Measurements from ENCODE around the gene AKIP1.
"Not testable (repeated sequence)": the region's sequence is repeated elsewhere in the genome, so short reads cannot be mapped to it uniquely, and the experiment has no call there.

Gene AKIP1

DNA sequence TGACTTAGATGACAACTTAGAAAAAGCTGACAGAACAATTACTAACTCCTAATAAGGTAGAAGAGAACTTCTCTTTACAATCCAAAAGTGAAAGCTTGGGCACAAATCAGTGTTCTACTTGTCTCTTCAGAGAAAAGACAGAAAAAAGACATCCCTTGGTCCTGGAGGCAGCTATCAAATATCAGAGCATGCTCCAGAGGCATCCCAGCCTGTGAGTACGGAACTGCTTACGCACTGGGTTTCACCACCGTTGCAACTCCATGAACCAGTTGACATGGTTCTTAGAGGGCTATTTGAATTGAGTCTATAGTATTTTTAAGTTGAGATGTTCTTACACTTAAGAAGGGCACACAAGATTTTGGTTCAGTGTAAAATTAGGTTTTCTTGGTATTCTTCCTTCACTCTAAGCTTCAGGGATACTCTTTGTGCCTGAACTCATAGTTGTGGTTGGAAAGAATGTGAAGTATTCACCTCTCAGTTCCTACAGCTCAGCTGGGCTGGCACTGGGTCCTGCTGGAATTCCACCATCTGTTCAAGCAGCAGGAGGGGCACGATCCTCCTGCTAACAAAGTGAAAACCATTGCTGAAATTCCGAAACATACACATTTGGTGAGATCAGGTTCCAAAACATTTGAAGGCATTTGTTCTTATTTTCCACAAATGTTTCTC is 6.3 kb downstream of the AKIP1 start:
- DNase-seq, result no peak

DNA sequence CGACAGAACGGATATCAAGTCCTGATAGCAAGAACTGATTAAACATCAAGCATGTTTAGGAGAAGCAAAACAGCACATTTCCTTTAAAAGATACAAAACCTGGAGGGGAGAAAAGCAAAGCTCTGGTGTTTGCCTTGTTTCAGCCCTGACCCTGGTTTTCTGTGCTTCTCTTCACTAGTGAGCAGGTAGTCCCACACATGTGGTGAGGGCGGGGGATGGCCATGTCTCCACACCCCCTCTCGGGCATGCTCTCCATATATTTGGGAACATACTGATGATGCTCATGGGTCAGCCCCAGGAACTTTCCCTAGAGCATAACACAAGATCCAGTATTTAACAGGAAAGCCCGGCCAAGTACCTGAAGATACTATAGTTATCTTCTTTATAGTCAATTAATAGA is 11.7 kb downstream of the AKIP1 start:
- no peak for DNase-seq

DNA sequence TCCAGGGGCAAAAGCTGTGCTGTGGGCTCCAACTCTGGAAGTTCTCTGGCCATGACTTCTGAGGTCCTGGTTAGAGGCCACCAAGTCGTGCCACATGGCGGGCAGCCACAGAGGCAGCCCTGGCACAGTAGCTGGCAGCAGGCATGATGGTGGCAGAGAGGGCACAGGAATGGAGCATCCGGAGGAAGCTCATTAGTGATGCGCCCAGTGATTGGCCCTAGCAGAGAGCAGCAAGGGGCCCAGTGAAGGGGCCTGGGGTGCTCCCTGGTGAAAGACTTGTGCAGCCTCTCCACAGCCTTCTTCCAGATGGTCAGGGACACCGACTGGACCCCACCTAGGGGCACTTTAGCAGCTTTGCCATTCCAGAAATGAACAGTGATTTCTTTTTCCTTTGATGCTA is 14.7 kb downstream of the AKIP1 start:
- DNase-seq, result no peak

DNA sequence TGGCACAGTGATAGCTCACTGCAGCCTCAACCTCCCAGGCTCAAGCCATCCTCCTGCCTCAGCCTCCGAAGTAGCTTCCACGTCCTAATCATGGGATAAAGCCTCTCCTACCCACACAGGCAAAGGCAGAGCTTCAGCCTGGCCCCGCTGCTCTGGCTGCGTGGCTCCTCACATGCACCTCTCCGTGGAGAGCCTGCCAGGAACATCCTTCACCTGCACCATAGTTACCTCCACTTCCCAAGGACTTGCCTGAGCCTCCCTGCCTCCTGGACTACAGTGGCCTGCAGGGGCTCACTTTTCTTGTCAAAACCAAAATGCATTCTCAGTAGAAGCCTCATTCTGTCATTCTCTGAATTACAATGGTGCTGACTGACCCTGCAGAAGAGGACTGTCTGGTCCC is 15.2 kb downstream of the AKIP1 start:
- no peak for DNase-seq

DNA sequence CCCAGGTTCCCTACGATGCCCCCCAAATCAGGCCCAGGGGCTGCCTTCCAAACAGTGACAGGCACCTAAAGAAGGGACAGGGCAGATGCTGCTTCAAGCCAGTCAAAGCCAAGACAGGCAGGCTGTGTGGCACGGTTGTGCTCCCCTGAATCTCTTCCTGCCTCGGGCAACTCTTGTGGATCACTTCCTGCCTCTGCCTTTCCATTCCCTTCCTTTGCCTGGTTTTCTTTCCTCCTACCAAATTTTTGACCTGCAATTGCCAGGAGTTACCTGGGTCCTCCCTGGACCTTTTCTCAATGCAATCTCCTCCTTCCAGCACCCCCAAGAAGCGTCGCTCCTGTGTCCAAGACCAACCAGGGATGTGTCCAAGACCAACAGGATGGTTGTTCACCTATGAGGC is 16.2 kb downstream of the AKIP1 start:
- no peak for DNase-seq

DNA sequence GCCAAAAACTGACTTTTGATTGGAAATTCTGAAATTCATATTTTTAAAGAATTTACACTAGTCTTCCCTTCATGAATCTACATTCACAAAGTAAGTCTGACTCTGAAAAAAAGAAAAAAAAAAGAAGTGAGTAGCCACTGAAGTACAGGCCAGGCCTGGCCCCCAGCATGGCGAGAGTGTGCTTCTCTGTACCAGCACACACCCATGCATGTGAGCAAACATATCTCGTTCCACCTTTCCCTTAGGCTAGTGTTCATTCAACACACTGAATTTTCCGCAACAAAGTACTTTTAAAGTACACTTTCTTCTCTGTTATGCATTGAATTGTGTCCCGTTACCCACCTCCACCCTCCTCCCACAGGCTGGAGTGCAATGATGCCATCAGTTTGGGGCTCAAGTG is 17.2 kb downstream of the AKIP1 start:
- DNase-seq, result no peak

DNA sequence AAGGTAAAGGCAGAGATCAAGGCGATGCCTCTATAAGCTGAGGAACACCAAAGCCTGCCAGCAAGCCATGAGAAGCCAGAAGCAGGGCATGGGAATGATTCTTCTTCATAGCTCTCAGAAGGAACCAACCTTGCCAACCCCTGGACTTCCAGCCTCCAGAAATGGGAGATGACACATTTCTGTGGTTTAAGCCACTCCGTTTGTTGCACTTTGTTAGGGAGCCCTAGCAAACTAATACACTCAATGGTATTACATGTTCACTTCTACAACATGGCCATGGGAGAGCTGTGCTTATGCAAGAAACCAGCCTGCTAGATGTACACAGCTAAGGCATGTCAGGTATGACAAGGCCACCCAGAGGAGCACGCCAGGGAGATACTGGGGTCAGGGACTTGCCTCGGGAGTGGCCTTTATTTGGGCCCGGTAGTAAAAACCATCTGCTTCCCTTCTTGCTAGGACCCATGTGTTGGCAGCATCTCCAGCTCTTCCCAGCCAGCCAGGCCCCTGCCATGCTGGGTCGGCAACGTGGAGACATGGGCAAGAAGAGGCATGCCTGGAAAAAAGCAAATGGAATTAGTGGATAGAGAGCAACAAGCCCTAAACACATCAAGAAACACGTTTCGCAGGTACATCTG is 18.1 kb downstream of the AKIP1 start:
- no peak for DNase-seq

DNA sequence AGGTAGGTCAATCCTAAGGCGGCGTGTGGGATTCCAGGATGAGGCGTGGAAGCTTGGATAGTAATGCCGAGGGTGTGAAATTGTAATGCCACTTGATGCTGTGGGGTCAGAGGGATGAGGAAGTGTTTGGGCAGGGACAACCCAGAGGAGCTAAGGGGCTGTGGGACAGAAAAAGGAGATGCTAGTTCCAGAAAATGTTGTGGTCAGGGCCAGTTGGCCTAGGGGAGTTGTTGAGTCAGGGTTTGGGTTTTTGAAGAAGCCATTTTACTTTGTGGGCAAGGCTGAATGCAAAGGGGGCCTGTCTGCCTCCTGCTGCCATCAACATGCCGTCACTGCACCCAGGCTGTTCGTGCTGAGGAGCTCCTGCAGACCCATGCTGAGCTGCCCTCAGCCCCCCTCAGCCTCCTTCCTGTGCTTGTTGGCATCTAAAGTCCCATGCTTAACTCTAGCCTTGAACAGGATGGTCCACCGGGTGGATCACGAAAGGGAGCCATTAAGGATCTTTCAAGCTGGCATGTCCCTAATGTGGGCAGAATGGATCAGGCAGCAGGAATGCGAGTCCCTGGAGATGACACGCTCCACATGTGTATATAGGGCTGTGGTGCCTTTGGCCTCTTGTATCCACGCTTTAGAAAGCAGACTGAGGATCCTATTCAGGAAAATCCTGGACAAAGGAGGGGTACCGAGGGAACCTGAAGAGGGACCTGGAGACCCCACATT is 19.6 kb downstream of the AKIP1 start:
- no peak for DNase-seq

DNA sequence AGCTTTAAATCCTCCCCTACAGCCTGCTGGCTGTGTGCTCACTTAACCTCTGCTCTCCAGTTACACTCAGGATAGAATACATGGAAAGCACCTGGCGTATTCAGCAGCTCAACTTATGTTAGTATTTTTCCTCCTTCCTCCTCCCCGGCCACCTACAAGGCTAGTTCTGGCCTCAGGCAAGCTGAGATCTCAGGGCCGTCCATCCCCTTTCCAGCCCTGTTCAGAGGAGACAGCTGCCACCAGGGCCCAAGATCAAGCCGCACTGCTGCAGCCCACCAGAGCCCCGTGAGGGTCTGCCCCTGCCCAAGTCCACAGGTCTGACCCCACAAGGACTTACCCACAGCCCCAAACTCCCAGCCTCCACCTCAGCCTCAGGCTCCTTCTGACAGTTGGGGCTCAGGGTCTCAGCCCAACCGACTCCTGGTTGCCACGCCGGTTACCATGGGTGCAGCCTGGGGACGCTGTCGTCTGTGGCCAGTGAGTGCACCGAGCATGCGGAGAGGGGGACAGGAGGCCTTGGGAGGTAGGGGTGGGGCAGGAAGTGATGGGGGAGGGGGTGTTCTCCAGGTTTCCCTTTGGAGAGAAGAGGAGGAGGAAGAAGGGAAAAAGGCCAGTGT is 21.7 kb downstream of the AKIP1 start, which contains the start of gene C11orf16:
C11orf16 (minus strand) TSS at position 384 of the 617 bp plus-strand sequence. CDS start 639 bp downstream, outside the sequence.
- no peak for DNase-seq

DNA sequence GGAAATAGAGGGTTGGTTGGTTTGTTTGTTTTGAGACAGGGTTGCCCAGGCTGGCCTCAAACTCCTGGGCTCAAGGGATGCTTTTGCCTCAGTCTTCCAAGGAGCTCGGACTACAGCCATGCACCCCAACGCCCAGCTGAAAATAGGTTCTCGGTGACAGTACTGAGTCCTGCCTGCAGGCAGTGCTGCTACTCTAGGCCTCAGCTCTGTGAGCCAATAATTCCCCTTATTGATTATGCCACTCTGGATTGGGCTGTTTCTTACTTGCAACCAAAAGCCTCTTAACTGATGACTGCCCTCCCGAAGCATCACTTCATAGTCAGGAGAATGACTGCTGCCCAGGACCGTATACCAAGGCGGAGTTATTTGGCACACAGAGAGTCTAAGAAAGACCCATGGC is 22.9 kb downstream of the AKIP1 start:
- DNase-seq, result no peak

DNA sequence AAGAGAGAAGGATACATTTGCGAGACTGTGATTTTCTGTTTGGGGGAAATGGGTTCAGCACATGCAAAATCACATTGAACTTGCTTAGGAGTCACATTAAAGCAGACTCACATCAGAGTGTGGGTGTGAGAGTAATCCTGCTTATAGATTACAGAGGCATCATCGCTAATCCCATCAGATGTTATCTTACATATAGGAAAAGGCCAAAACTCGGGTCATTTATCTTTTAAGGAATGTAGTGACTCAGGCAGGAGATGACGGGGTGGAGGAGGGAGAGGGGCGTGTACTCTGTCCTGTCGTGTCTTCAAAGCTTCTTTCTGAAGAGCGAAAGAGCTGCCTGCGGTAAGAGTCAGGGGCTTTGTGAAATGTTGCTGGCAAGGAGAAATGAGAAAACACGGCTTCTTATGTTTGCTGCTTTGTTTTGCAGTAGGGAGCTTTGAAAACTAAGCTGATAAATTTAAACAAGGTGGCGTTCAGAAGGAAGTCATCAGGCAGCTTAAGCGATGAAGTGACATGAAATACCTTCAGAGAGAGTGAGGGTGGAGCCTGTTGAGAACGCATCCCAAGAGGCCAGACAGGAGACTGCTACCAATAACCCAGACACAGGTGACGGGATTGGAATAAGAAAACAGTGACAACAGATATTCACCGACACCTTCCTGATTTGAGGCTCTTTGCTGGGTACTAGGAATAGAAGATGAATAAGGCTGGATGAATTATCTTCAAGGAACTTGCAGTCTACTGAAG is 23.9 kb downstream of the AKIP1 start:
- DNase-seq, result no peak

DNA sequence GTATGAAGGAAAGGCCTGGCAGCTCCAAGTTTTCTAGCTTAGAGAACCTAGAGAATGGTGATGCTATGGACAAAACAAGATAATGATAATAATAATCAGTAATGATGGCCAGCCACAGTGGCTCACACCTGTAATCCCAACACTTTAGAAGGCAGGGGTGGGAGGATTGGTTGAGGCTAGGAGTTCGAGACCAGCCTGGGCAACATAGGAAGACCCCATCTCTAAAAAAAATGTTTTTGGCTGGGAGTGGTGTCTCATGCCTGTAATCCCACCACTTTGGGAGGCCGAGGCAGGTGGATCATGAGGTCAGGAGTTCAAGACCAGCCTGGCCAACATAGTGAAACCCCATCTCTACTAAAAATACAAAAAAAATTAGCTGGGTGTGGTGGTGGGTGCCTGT is 24.8 kb downstream of the AKIP1 start:
- not testable (repeated sequence) for DNase-seq

DNA sequence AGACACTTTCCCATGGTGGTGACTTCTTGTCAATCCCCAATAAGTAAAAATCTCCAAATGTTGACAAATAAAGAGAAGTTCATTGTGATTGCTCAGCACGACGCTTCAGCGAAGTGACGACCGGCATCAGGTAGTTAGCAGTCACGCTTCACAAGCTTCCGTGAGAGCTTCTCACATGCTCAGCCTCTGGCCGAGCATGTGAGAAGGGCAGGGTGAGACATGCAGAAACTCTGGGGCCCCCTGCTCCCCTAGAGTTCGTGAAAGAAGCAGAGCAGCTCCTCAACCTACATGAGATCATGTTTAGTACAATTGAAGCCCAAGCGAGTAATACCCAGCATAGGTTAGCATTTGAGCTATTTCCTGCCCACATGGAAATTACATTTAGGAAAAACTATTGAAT is 26.2 kb downstream of the AKIP1 start:
- no peak for DNase-seq

DNA sequence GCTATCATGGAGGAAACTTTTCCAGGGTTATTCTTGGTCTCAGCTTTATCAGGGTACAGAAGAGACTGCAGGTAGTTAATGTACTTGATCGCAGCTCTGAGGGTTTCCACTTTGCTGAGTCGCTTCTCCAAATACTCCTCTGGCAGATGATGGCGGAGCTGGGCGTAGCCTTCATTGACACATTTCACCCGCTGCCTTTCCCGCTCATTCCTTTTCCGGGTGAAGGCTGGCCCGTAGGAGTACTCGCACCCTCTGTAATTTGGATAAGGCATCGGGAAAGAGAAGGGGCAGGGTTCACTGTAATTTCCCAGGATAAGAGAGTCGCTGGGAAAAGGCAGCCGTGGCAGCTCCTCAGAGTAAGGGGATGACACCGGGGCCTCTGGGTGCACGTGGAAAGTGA is 26.7 kb downstream of the AKIP1 start:
- no peak for DNase-seq

DNA sequence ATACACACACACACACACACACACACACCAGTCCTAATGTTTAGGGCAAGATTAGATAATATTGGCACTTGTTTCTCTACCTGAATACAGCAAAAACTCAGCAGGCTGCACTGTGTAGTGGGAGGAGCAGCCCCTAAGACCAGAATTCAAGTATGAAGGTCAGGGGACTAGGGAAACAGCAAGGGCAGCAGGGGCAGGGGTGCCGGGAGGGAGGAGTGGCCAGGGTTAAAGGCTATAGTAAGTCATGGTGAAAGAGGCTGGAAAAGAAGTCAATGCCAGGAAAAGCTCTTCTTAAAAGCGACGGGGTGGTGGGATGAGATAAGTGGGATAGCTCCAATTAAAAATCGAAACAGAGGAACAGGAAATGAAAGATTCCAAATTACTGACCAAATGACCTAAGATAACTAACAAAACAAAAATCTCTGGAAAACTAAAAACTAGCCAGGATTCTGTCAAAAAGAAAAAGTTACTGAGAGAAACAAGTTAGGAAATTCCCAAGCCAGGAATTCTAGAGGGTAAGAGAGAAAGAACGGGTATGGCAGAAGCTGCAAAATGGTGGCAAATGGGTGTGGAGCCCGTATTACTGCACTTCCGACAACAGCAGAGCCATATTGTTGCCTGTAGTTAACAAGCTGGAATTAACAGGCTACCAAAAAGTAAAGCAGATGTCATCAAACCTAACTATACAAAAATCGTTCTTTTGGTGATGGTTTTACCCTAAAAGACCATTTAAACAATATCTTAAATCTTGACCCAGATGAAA is 30.5 kb downstream of the AKIP1 start:
- no peak for DNase-seq

DNA sequence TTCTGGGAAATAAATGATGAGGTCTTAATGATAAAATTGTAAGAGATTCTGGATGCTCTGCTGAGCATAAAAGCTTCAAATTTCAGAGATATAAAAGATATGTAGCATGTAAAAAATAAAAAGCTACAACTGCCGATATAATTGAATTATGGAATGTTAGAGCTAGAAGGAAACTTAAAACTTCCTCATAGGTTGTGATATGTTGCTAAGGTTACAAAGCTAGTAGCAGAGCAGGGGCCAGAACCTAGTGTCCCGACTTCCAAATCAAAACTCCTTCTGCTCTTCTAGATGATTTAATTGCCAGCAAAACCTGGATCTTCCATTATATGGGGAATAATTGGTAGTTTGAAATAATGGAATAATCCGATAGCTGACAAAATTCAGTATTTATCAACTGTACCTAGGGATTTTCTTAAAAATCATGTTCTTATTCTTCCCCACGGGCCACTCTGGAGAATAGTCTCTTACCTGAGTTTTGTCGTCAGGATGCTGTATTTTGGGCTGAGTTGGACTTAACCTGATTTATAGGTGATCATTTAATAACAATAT is 31.6 kb downstream of the AKIP1 start, which contains the start of gene ASCL3:
ASCL3 (minus strand) TSS at position 499 of the 549 bp plus-strand sequence. CDS start 4,855 bp downstream, outside the sequence.
- no peak for DNase-seq

DNA sequence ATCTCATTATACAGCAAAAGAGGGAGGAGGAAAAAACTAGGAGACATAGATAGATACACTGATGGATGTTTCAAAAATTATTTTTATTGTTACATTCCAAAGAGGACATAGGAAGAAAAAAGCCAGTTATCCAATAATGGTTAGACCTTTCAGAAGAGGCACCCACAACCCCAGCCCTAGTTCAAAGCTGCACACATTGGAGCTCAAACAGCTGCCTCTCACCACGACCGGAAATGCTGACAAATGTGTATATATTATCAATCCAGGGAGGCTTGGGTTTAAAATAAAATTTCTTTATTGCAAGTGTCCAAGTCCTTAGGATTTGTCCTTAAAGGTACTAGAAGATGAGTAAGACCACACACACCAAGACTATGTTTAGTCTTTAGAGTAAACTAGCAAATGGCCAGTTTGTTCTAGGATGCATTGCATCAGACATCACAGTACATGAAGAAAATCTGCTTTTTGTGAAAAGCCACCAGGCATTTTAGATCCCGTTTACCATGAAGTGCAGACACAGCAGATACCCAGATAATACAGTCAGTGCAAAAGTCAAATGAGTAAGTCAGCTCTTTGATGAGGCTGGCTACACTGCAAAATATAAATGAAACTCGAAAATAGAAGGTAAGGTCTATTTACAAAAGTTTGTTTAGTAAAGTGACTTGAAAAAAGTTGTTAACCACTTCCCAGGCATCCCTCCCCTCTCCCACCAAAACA is 36.4 kb downstream of the AKIP1 start:
- no peak for DNase-seq

DNA sequence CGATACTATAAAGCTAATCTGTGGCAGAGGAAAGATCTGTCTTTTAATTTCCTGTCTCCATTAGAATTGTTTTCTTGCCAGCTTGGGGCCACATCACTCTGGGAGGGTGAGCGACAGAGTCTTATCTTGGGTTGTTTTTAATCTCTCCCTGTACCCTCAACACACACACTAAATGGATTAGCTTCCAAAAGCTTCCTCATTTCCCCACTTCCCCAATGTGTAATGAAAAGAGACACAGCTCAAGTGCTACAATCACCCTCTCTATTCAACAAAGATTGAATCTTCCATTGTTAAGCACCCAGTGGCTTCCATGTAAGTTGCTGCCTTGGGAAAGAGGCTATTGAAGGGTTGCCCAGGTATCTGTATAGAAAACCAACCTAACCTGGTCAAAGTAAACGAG is 37.9 kb downstream of the AKIP1 start:
- DNase-seq, result no peak

DNA sequence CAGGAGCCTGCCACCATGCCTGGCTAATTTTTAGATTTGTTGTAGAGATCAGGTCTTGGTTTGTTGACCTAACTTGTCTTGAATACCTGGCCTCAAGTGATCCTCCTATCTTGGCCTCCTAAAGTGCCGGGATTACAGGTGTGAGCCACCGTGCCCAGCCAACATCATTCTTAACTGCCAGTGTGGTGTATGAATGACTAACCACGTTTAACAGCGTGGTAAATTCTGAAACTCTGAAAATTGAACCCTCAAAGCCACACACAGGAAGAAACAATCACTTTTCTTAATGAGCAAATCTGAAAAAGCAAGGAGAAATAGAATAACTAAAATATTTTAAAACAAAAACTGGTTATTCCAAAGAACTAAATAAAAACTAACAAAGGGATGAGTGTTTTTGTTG is 45.9 kb downstream of the AKIP1 start:
- DNase-seq, result no peak

DNA sequence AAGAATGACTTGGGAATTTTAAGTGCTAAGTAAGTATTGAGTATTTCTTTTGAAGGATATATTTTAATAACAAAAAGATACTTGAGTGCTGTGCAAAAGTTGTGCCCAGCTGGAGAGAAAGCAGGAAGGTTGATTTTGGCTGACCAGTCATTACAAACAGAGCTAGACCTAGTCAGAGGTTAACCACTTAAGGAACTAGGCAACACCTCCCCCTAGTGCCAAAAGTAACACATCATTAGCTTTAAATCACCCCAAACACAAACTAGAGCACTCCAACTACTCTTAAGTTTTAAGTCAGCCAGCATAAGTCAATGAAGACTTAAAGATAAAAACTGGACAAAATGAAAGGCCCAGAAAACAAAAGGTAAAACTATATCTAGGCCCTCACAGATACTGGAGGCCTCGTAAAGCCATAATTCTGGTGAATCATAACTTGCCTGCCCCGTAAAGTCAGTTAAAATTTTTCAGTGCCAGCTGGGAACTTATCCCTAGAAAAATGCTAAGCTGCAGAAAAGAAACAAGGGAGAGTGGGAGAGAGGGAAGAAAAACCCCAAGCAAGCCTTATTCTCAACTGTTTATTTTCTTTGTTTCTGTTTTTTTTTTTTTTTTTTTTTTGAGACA is 48.7 kb downstream of the AKIP1 start:
- DNase-seq, result peak; percentile 40

DNA sequence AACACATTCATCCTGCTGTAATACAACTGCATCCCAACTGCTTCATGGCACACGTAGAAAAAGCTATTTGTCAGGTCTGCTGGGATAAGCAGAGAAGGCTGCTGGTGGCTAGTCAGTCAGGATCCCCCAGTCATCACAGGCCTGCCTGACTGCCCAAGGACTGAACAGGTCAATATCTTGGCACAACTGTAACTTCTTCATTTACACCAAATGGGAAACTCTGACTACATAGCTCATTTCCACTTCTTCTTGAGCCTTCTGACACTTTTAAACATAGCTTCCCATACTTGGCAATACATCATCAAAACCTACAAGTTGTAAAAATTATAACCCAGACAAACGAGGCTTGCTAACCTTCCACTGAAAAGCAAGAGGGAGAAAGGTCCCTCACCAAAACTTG is 50.4 kb downstream of the AKIP1 start:
- no peak for DNase-seq

All from NCI-H446 treated with DMSO at 0.1 percent for 48 hours (cell line).